Hepatocyte (in vitro differentiated cells): ENCODE data around the gene CCNB1. TPM values are rescaled to one million over a fixed set of nuclear protein-coding genes. Genes with fewer than 3 reads are reported as not detected.

ENCODE experiments used
- DNase-seq: peaks from one replicate; pipeline ENCODE4 v3.0.0-alpha.2; 2016; ENCODE audit warnings: low spot score
- H2AFZ ChIP-seq: fragments of 200-600 bp; sonication (generic); 2 replicates; pipeline ENCODE4 v1.6.0; 2016; ENCODE audit warnings: antibody characterized with exemption, mild to moderate bottlenecking
- H3K27ac ChIP-seq: fragments of 200-600 bp; sonication (generic); 2 replicates; pipeline ENCODE4 v1.5.1; 2016; ENCODE audit warnings: mild to moderate bottlenecking
- H3K27me3 ChIP-seq: fragments of 200-600 bp; sonication (generic); 2 replicates; pipeline ENCODE4 v1.6.1; 2016
- H3K36me3 ChIP-seq: fragments of 200-600 bp; sonication (generic); replicated peaks from 2 replicates; pipeline ENCODE4 v1.5.1; 2016; ENCODE audit warnings: low read depth; ENCODE audit not compliant: insufficient read depth
- H3K4me1 ChIP-seq: fragments of 200-600 bp; sonication (generic); 2 replicates; pipeline ENCODE4 v1.5.1; 2016; ENCODE audit warnings: mild to moderate bottlenecking, moderate library complexity; ENCODE audit not compliant: insufficient read depth
- H3K4me2 ChIP-seq: fragments of 200-600 bp; sonication (generic); 2 replicates; pipeline ENCODE4 v1.6.0; 2016
- H3K4me3 ChIP-seq: fragments of 200-600 bp; sonication (generic); 2 replicates; pipeline ENCODE4 v1.5.1; 2016; ENCODE audit warnings: mild to moderate bottlenecking
- H3K79me2 ChIP-seq: fragments of 200-600 bp; sonication (generic); 2 replicates; pipeline ENCODE4 v1.6.0; 2017; ENCODE audit warnings: mild to moderate bottlenecking
- H3K9me2 ChIP-seq: fragments of 200-600 bp; sonication (generic); replicated peaks from 2 replicates; pipeline ENCODE4 v1.6.0; 2017; ENCODE audit warnings: mild to moderate bottlenecking; ENCODE audit not compliant: insufficient read depth
- H3K9me3 ChIP-seq: fragments of 200-600 bp; sonication (generic); 2 replicates; pipeline ENCODE4 v1.5.1; 2016; ENCODE audit warnings: low read depth, mild to moderate bottlenecking
- H4K20me1 ChIP-seq: fragments of 200-600 bp; sonication (generic); 2 replicates; pipeline ENCODE4 v1.6.0; 2016; ENCODE audit warnings: mild to moderate bottlenecking; ENCODE audit not compliant: insufficient read depth, poor library complexity, severe bottlenecking
- EZH2 ChIP-seq: fragments of 200-600 bp; sonication (generic); IDR thresholded peaks from 2 replicates; pipeline ENCODE4 v1.6.1; 2016; ENCODE audit warnings: antibody characterized with exemption, mild to moderate bottlenecking, borderline replicate concordance
- EZH2phosphoT487 ChIP-seq: fragments of 200-600 bp; sonication (generic); IDR thresholded peaks from one replicate; pipeline ENCODE4 v1.6.1; 2018; ENCODE audit warnings: antibody characterized with exemption, mild to moderate bottlenecking, low read depth, moderate library complexity; ENCODE audit not compliant: unreplicated experiment, severe bottlenecking
- WGBS: methylation state at CpG from one replicate; pipeline ENCODE4 v1.1.6; 2016; ENCODE audit warnings: low lambda C conversion rate; ENCODE audit errors: missing lambda C conversion rate; 5-methylcytosine and 5-hydroxymethylcytosine counted together
- polyA plus RNA-seq: library from polyadenylated mRNA; unstranded; fragments of >200 nt; fragmentation: Nextera tagmentation; extraction: Ambion mirVana; gene quantifications from 2 replicates; pipeline ENCODE4 v1.2.1, GENCODE V29; 2016
- total RNA-seq: library from RNA; depleted of rRNA; stranded (reverse); fragments of >200 nt; gene quantifications from 2 replicates; pipeline ENCODE4 v1.2.3, GENCODE V29; 2014
- TF ChIP-seq, protein P1 (sequence below): fragments of 200-600 bp; sonication (generic); IDR thresholded peaks from 2 replicates; pipeline ENCODE4 v1.5.1; 2016; ENCODE audit warnings: antibody characterized with exemption, mild to moderate bottlenecking; ENCODE audit not compliant: poor library complexity

Gene CCNB1
- total and polyA plus RNA-seq, 2 experiments from 2014 or later = 34.3 to 39.2 TPM

DNA sequence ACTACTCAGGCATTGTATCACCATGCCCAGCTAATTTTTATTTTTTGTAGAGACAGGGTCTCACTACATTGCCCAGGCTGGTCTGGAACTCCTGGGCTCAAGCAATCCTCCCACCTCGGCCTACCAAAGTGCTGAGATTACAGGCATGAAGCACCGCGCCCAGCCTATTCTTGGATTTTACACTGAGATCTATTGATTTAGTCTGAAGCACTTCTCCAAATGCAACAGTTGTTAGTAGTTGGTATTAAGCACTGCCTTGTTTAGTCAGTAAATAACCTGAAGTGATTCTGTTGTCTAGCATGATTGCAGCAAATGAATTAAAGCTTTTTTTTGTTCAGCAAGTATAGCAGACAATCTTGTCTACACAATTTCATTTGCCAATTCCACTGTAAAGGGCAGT lies 8.9 kb upstream of the CCNB1 start:
- Histone ChIP-seq H3K79me2 (no peaks in the 10 kb centered on the region), H2AFZ (no peak overlapping the region), H3K4me1 (no peaks in the 10 kb centered on the region), H3K4me2 (no peak overlapping the region), H3K4me3 (no peak overlapping the region), H3K9me3 (no peaks in the 10 kb centered on the region), H3K9me2 (no peaks in the 10 kb centered on the region), H4K20me1 (no peaks in the 10 kb centered on the region), H3K36me3 (no peaks in the 10 kb centered on the region), H3K27ac (no peak overlapping the region), H3K27me3 (no peaks in the 10 kb centered on the region)
- 85% methylated on average over 3 of the region's 3 CpGs for WGBS
- TF ChIP-seq EZH2phosphoT487 (no peak), EZH2 (no peak)
- TF ChIP-seq, protein P1, sequence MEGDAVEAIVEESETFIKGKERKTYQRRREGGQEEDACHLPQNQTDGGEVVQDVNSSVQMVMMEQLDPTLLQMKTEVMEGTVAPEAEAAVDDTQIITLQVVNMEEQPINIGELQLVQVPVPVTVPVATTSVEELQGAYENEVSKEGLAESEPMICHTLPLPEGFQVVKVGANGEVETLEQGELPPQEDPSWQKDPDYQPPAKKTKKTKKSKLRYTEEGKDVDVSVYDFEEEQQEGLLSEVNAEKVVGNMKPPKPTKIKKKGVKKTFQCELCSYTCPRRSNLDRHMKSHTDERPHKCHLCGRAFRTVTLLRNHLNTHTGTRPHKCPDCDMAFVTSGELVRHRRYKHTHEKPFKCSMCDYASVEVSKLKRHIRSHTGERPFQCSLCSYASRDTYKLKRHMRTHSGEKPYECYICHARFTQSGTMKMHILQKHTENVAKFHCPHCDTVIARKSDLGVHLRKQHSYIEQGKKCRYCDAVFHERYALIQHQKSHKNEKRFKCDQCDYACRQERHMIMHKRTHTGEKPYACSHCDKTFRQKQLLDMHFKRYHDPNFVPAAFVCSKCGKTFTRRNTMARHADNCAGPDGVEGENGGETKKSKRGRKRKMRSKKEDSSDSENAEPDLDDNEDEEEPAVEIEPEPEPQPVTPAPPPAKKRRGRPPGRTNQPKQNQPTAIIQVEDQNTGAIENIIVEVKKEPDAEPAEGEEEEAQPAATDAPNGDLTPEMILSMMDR = no peak
- DNase-seq = no peak

DNA sequence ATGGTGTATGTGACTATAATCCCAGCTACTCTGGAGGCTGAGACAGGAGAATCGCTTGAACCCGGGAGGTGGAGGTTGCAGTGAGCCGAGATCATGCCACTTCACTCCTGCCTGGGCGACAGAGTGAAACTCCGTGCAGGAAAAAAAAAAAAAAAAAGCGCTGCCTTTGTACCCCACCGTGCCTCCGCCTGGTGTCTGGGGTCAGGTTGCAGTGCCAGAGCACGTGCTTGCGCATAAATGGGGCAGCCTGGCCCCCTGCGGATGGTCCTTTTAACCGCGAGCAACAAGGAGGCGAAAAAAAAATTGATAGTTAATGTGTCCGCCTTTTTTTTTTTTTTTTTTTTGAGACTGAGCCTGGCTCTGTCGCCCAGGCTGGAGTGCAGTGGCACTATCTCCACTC lies 6.3 kb upstream of the CCNB1 start:
- Histone ChIP-seq H3K9me3 (no peaks in the 10 kb centered on the region), H3K27ac (no peak overlapping the region), H4K20me1 (no peaks in the 10 kb centered on the region), H3K36me3 (no peaks in the 10 kb centered on the region), H3K9me2 (no peaks in the 10 kb centered on the region), H2AFZ (no peak overlapping the region), H3K4me1 (no peaks in the 10 kb centered on the region), H3K4me3 (no peak overlapping the region), H3K4me2 (no peak overlapping the region), H3K27me3 (no peaks in the 10 kb centered on the region), H3K79me2 (no peaks in the 10 kb centered on the region)
- 87% methylated on average over 13 of the region's 16 CpGs for WGBS
- TF ChIP-seq EZH2 (no peak), EZH2phosphoT487 (no peak)
- TF ChIP-seq, protein P1 = no peak
- DNase-seq = no peak

DNA sequence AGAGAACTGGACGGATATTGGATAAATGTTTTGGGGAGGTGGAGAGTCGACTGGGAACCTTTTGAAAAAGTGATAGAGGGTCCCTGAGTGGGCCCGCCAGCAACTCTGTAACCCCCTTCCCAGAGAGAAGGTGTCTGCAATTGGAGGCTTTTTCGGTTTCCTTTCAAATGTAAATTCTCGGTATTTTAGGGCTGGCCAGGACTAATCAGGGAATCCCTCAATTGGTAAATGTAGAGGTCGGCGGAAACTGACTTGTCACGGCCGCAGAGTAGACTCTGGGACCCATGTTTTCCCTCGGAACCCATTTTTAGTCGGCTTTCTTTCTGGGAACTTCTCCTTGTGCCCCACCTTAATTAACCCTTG lies 524 bp downstream of the CCNB1 start:
- no peaks in the 10 kb centered on the region for H3K36me3 ChIP-seq
- TF ChIP-seq, protein P1 = no peak
- TF ChIP-seq EZH2 = no peak
- peaks cover 12% of the 10 kb centered on the region for H3K4me1 ChIP-seq
- H3K27me3 ChIP-seq = no peaks in the 10 kb centered on the region
- peak overlapping the region; percentile 77 for H3K4me2 ChIP-seq
- no peaks in the 10 kb centered on the region for H3K9me2 ChIP-seq
- peak overlapping the region; percentile 15 for H3K4me3 ChIP-seq
- peak overlapping the region; percentile 20 for H3K27ac ChIP-seq
- peak; percentile 6 for DNase-seq
- H2AFZ ChIP-seq = peak overlapping the region; percentile 70
- H3K9me3 ChIP-seq = no peaks in the 10 kb centered on the region
- 0% methylated on average over 11 of the region's 11 CpGs for WGBS
- peaks cover 26% of the 10 kb centered on the region for H3K79me2 ChIP-seq
- no peaks in the 10 kb centered on the region for H4K20me1 ChIP-seq

DNA sequence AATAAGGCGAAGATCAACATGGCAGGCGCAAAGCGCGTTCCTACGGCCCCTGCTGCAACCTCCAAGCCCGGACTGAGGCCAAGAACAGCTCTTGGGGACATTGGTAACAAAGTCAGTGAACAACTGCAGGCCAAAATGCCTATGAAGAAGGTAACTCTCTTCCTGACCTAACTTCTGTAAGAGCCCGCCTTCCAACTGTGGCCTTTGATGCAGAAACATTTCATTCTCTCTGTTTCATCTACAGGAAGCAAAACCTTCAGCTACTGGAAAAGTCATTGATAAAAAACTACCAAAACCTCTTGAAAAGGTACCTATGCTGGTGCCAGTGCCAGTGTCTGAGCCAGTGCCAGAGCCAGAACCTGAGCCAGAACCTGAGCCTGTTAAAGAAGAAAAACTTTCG lies 979 bp downstream of the CCNB1 start:
- no peak for DNase-seq

More for the DNA sequence above, 979 bp downstream of the CCNB1 start:
- Histone ChIP-seq H3K79me2 (peaks cover 26% of the 10 kb centered on the region), H3K9me2 (no peaks in the 10 kb centered on the region), H4K20me1 (no peaks in the 10 kb centered on the region), H3K9me3 (no peaks in the 10 kb centered on the region), H3K4me1 (peaks cover 12% of the 10 kb centered on the region), H2AFZ (peak overlapping the region; percentile 70), H3K27me3 (no peaks in the 10 kb centered on the region), H3K4me3 (peak overlapping the region; percentile 15), H3K36me3 (no peaks in the 10 kb centered on the region), H3K27ac (peak overlapping the region; percentile 20), H3K4me2 (peak overlapping the region; percentile 77)
- 22% methylated on average over 8 of the region's 8 CpGs for WGBS
- TF ChIP-seq EZH2 (no peak), EZH2phosphoT487 (no peak)
- TF ChIP-seq, protein P1 = no peak
